Testis (tissue), 3 donors: ENCODE data around the gene SPATA1. TPM values are rescaled to one million over a fixed set of nuclear protein-coding genes. Genes with fewer than 3 reads are reported as not detected.

ENCODE experiments used
- DNase-seq: peaks from one replicate; pipeline ENCODE4 v3.0.0-alpha.2; 2019
- H3K27ac ChIP-seq, 2 donors: fragments of 200-600 bp; sonication (generic); one replicate each; pipeline ENCODE4 v1.5.1; 2019
- H3K27me3 ChIP-seq: fragments of 200-600 bp; sonication (generic); one replicate; pipeline ENCODE4 v1.5.1; 2019
- H3K36me3 ChIP-seq: fragments of 200-600 bp; sonication (generic); one replicate; pipeline ENCODE4 v1.5.1; 2017; ENCODE audit warnings: low read depth; ENCODE audit errors: missing control alignments
- H3K4me1 ChIP-seq: fragments of 200-600 bp; sonication (generic); one replicate; pipeline ENCODE4 v1.5.1; 2019
- H3K4me3 ChIP-seq, 2 donors: fragments of 200-600 bp; sonication (generic); one replicate each; pipeline ENCODE4 v1.5.1; 2017 to 2019
- H3K9me3 ChIP-seq: fragments of 200-600 bp; sonication (generic); one replicate; pipeline ENCODE4 v1.5.1; 2017
- POLR2A ChIP-seq: fragments of 450-650 bp; IDR thresholded peaks from one replicate; pipeline ENCODE4 v1.6.1; 2017; ENCODE audit warnings: antibody characterized with exemption, mild to moderate bottlenecking, moderate library complexity
- WGBS, 2 donors: methylation state at CpG; one replicate each; pipeline ENCODE4 v1.1.5; 2018; 5-methylcytosine and 5-hydroxymethylcytosine counted together
- intact Hi-C: fragments of 100-400 bp; cut with DNase I; formaldehyde crosslinking; loops from one replicate; pipeline ENCODE4 v1.15.1; 2023; ENCODE audit warnings: low total_unique reads
- polyA plus RNA-seq: library from polyadenylated mRNA; stranded (reverse); fragments of 350-450 nt; fragmentation: Illumina TruSeq; extraction: RNeasy Lipid Tissue Mini Kit (QIAGEN cat#74804); gene quantifications from one replicate; pipeline ENCODE4 v1.2.3, GENCODE V29; 2014; ENCODE audit warnings: low read depth, low replicate concordance; ENCODE audit not compliant: insufficient read depth
- total RNA-seq, 2 donors: library from RNA; depleted of rRNA; stranded (reverse); fragments of >200 nt; gene quantifications; one replicate each; pipeline ENCODE4 v1.2.3, GENCODE V29; 2016
- TF ChIP-seq, protein P1 (sequence below), 3 experiments: fragments of 450-650 bp in 2 of 3; fragments of 200-600 bp in 1 of 3; sonication (generic) in 1 of 3; IDR thresholded peaks; one replicate each; pipeline ENCODE4 v1.5.1; 2016 to 2019; ENCODE audit warnings: antibody characterized with exemption in 3 of 3, mild to moderate bottlenecking in 2 of 3, moderate library complexity in 1 of 3

SPATA1 gene
- total and polyA plus RNA-seq, 3 donors from 2014 or later = 6.0 to 17.6 (median 7.1) TPM

DNA sequence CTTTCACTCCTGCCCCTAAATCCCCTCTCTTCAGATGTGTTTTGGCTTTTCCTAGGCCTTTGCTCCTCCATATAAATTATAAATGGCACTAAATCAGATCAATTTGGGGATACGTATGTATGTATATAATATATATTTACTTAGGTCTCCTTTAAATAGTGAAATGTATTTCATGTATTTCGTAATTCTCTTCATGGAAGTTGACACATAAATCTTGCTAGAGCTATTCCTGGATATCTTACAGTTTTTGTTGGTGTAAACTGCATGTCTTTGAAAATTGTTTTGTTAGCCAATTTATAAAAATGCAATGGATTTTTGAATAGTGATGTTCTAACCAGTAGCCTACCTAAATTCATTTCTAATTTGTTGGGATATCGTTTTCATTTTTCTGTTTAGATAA, 18.1 kb upstream of the SPATA1 start:
- Histone ChIP-seq H3K27ac (no peak overlapping the region), H3K27me3 (no peaks in the 10 kb centered on the region), H3K36me3 (no peaks in the 10 kb centered on the region), H3K4me3 (no peak overlapping the region), H3K9me3 (no peaks in the 10 kb centered on the region), H3K4me1 (no peaks in the 10 kb centered on the region)
- 72 to 82% methylated on average over 3 of the region's 3 CpGs for WGBS, 2 donors
- DNase-seq = no peak
- intact Hi-C loops = no loop called here
- no peak for TF ChIP-seq POLR2A
- TF ChIP-seq, protein P1, sequence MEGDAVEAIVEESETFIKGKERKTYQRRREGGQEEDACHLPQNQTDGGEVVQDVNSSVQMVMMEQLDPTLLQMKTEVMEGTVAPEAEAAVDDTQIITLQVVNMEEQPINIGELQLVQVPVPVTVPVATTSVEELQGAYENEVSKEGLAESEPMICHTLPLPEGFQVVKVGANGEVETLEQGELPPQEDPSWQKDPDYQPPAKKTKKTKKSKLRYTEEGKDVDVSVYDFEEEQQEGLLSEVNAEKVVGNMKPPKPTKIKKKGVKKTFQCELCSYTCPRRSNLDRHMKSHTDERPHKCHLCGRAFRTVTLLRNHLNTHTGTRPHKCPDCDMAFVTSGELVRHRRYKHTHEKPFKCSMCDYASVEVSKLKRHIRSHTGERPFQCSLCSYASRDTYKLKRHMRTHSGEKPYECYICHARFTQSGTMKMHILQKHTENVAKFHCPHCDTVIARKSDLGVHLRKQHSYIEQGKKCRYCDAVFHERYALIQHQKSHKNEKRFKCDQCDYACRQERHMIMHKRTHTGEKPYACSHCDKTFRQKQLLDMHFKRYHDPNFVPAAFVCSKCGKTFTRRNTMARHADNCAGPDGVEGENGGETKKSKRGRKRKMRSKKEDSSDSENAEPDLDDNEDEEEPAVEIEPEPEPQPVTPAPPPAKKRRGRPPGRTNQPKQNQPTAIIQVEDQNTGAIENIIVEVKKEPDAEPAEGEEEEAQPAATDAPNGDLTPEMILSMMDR (IDR thresholded peaks at IDR 0.05) = no peak

DNA sequence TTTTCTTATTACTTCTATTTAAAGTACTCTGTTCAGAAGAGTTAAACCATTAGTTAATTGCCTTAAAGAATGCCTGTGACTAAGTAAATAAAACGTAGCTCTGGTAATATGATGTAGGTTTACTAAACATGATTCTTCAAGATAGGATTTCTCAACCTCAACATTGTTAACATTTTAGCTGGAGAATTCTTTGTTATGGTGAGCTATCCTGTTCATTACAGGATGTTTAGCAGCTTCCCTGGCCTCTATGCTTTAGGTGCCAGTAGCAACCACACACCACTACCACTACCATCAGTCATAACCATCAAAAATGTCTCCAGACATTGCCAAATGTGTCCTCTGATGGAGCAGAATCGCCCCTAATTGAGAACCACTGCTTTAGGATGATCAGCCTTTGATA, 16.4 kb upstream of the SPATA1 start:
- TF ChIP-seq, protein P1 (IDR thresholded peaks at IDR 0.05) = no peak
- TF ChIP-seq POLR2A = no peak
- Histone ChIP-seq H3K36me3 (no peaks in the 10 kb centered on the region), H3K9me3 (no peaks in the 10 kb centered on the region), H3K4me1 (no peaks in the 10 kb centered on the region), H3K27ac (no peak overlapping the region), H3K4me3 (no peak overlapping the region), H3K27me3 (no peaks in the 10 kb centered on the region)
- WGBS, 2 donors = 89 to 91% methylated on average over 2 of the region's 2 CpGs
- intact Hi-C loops = no loop called here
- no peak for DNase-seq

DNA sequence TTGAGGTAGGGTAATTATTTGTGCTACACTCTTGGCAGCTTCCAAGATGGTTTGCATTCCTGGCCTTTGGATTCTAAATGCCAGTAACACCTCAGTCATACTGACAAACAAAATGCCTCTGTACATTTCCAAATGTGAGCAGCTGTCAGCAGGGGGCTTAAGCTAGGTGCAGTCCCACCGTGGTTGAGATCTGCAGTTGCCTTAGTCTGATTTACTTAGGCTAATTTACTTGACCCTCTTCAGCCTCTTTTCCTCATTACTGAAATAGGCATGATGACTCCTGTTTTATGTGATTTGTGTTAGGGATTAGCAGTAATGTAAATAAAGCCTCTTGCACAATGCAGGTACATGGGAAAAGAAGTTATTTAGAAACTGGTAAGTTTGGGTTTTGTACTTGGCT, 13.5 kb upstream of the SPATA1 start:
- TF ChIP-seq, protein P1 (IDR thresholded peaks at IDR 0.05) = no peak
- TF ChIP-seq POLR2A = no peak
- 76 to 82% methylated on average over 1 of the region's 1 CpG for WGBS, 2 donors
- H3K36me3 ChIP-seq = no peaks in the 10 kb centered on the region
- DNase-seq = no peak
- H3K4me1 ChIP-seq = no peaks in the 10 kb centered on the region
- intact Hi-C loops = no loop called here
- no peak overlapping the region for H3K4me3 ChIP-seq
- H3K9me3 ChIP-seq = no peaks in the 10 kb centered on the region
- no peak overlapping the region for H3K27ac ChIP-seq
- H3K27me3 ChIP-seq = no peaks in the 10 kb centered on the region

DNA sequence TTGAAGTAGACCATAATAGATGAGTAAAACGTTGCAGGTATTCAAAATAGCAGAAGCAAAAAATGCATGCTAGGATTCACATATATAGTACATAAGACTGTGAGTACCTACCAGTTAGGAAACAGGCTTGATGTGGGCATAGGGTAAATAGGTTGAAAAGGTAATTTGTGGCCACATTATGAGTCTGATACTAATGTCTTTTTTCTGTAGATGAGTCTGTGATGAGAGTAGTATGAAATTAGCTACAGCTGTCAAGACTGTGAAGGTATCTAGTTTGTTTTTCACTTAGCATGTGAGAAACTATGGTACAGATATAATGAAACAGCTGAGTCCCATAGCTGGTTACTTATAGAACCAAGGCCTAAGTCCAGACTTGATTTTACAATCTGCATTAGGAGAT, 12.4 kb upstream of the SPATA1 start:
- no peak for TF ChIP-seq POLR2A
- TF ChIP-seq, protein P1 (IDR thresholded peaks at IDR 0.05) = no peak
- intact Hi-C loops = no loop called here
- H3K9me3 ChIP-seq = no peaks in the 10 kb centered on the region
- WGBS, 2 donors = 81% methylated on average over 1 of the region's 1 CpG
- H3K4me1 ChIP-seq = no peaks in the 10 kb centered on the region
- no peak for DNase-seq
- H3K36me3 ChIP-seq = no peaks in the 10 kb centered on the region
- no peak overlapping the region for H3K27ac ChIP-seq
- no peaks in the 10 kb centered on the region for H3K27me3 ChIP-seq
- no peak overlapping the region for H3K4me3 ChIP-seq

DNA sequence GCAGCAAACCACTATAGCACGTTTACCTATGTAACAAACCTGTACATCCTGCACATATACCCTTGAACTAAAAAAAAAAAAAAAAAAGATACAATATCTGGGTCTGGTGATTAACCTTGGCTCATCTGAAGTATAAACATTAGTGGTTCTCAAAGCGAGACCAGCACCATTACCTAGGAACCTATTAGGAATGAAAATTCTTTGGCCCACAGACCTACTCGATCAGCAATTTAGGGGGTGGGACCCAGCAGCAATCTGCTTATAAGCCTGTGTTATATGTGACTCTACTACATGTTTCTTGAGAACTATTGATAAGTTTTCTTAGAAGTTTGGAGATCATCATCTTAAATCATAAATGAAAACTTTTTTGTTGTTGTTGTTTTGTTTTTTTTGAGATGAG, 9.7 kb upstream of the SPATA1 start:
- H3K36me3 ChIP-seq = no peaks in the 10 kb centered on the region
- H3K9me3 ChIP-seq = no peaks in the 10 kb centered on the region
- WGBS, 2 donors = 80 to 84% methylated on average over 3 of the region's 3 CpGs
- peaks cover 5% of the 10 kb centered on the region for H3K4me1 ChIP-seq
- TF ChIP-seq, protein P1 (IDR thresholded peaks at IDR 0.05) = no peak
- TF ChIP-seq POLR2A = no peak
- DNase-seq = no peak
- H3K27ac ChIP-seq = no peak overlapping the region
- no peaks in the 10 kb centered on the region for H3K27me3 ChIP-seq
- no peak overlapping the region for H3K4me3 ChIP-seq
- intact Hi-C loops = no loop called here
